ENCODE results near the gene FUT9.

The FUT9 gene

DNA sequence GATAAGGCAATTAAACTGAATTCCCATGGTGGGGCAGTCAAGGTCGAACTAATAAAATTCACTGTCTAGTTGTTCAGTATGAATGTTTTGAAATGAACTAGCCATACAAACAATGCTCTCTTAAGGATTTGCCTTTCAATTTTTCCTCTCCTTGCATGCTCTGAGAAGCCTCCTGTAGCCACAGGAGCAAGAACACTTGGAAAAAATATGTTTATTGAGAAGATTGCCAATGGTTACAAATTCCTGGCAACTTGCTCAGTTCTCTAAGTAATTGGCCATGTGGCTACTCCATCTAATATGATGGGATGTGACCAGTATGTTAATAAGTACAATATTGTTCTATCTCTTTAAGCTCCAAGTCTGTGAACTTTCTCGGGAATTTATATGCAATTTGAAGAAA is 49.4 kb downstream of the FUT9 start:
- H3K27ac ChIP-seq: no peak overlapping the region
- H3K4me3 ChIP-seq: no peak overlapping the region

DNA sequence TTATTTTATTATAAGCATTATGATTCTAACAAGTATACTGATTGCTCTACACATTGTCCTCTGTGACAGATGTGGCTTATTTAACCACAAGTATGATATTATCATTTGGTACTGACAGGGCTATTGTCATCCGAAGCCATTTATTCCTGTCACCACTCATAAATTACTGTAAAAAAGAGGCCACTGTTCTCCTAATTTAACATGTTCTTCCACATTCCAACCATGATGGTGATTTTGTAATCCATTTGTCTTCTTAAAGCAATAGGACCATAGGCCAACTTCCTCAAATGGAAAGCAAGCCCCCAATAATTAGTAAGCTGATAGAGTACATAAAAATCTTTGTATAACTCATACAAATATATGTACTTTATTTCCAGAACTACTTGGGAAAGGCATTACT is 50.6 kb downstream of the FUT9 start:
- no peak overlapping the region for H3K4me3 ChIP-seq
- H3K27ac ChIP-seq: no peak overlapping the region

DNA sequence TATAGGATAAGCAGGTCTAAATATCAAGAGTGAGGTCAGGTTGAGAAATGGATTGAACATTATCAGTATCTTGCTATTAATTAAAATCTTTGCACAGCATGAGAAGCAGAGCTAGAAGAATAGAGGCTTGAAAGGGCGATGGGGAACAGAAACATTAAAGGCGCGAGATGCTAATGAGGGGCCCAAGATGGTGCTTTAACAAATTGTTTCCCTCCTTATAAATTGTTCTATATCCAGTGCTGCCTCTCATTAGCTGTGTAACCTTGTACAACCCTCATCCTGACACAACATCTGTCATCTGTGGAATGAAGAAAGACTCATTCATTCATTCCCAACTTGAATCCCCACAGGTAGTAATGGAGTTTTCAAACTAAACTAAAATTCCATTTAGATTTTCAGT is 57.8 kb downstream of the FUT9 start:
- no peak overlapping the region for H3K27ac ChIP-seq

GRCh38 chr6:96074006-96074405 is 58.2 kb downstream of the FUT9 start:
- Histone ChIP-seq H3K27ac (no peak overlapping the region), H3K4me3 (no peak overlapping the region)

More for the DNA sequence above, 57.8 kb downstream of the FUT9 start:
- H3K4me3 ChIP-seq: no peak overlapping the region

DNA sequence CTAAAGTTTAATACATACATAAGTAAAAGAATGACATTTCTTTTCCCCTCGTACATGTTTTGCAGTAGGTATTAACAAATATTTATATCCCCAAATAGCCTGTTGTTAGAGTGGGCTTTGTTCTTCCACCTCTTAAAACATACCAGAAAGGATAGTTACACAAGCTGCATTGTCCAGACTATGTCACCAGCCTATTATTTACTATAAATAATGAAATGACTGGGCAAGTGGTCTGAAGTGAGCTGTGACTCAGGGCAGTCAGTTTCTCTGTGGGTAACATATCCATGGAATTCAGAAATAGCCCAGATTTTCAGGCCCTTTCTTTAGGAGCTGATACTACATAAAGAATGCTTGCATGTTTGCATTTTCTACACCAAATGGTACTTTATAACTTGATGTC is 60.1 kb downstream of the FUT9 start:
- no peak overlapping the region for H3K27ac ChIP-seq

GRCh38 chr6:96086745-96087144 is 71.0 kb downstream of the FUT9 start:
- Histone ChIP-seq H3K4me3 (no peak overlapping the region), H3K27ac (no peak overlapping the region)

More for the DNA sequence above, 60.1 kb downstream of the FUT9 start:
- H3K4me3 ChIP-seq: no peak overlapping the region

- H3K4me3 ChIP-seq: no peak overlapping the region
- no peak overlapping the region for H3K27ac ChIP-seq
These were observed 73.4 kb downstream of the FUT9 start for GRCh38 chr6:96089173-96089572.

DNA sequence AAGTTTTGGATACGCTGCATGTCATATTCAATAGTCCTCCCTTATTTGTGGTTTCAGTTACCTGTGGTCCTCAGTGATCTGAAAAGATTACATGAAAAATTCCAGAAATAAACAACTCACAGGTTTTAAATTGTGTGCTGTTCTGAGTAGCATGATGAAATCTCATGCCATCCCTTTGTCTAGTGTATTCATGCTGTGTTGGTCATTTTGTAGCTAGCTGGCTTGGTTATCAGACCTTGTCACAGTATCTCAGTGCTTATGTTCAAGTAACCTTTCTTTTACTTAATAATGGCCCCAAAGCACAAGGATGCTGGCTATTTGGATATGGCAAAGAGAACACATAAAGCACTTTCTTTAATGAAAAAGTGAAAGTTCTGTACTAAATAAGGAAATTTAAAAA is 78.3 kb downstream of the FUT9 start:
- no peak overlapping the region for H3K4me3 ChIP-seq
- no peak overlapping the region for H3K27ac ChIP-seq

DNA sequence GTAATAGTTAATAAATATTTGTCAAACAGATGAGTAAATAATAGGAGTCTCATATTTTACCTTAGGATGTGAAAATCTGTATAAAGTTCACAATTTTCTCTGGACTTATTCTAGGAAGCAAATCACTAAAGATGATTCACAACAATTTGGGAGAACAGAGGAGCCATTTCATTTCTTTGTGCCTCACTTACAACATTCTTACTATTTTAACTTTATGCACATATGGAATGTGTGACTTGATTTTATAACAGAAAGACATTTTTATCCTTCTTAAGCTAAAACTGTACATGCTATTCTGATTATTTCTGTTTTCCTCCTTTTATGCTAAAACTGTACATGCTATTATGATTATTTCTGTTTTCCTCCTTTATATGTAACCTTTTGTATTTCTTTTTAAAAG is 83.3 kb downstream of the FUT9 start:
- no peak overlapping the region for H3K27ac ChIP-seq
- no peak overlapping the region for H3K4me3 ChIP-seq

DNA sequence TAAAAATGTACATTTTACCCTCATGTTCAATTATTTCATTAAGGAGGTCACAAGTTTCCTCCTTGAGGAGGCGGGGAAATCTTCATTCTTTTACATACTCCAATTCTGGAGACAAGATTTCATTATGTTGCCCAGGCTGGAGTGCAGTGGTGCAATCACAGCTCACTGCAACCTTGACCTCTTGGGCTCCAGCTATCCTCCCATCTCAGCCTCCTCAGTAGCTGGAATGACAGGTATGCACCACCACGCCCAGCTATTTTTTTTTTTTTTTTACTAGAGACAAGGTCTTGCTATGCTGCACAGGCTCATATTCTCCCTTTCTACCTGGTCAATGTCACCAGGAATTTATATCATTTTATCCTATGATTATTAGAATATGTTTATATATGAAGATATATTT is 85.8 kb downstream of the FUT9 start:
- no peak overlapping the region for H3K4me3 ChIP-seq
- H3K27ac ChIP-seq: no peak overlapping the region

- H3K4me3 ChIP-seq: no peak overlapping the region
- no peak overlapping the region for H3K27ac ChIP-seq
These were observed 89.1 kb downstream of the FUT9 start for GRCh38 chr6:96104910-96105309.

- no peak overlapping the region for H3K27ac ChIP-seq
- no peak overlapping the region for H3K4me3 ChIP-seq
These were observed 95.1 kb downstream of the FUT9 start for GRCh38 chr6:96110878-96111277.

DNA sequence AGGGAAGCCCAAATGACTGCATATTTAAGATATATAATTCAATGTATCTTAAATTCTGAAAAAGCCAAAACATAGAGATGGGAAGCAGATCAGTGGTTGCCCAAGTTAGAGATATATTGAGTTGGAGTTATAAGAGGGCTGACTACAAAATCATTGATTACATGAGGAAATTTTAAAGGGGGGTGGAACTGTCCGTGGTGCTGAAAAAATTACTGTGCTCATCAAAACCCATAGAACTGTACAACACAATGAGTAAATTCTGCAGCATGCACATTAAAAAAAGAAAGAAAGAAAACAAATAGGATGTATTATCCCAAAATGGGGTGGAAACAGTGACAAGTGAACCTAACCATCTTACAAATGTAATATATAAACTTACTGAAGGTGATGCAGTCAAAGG is 100.9 kb downstream of the FUT9 start:
- Histone ChIP-seq H3K27ac (no peak overlapping the region), H3K4me3 (no peak overlapping the region)

DNA sequence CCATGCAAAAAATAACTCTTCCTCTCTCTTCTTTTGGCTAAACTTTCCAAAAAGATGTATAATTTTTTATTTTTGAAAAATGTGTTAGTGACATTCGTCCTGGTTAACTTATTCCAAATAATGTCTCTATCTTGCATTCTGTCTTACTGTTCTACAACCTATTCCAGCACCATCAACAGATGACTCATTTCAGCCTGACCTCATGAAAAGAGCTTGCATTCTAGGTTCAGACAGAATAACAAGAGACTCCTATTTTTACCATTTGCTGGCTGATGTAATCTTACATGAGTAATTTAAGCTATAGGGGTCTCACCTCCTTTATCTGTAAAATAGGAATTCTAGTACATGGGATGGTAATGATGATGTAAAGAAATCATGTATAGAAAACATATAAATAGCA is 109.0 kb downstream of the FUT9 start:
- H3K27ac ChIP-seq: no peak overlapping the region
- H3K4me3 ChIP-seq: no peak overlapping the region

GRCh38 chr6:96138406-96138805 is 122.6 kb downstream of the FUT9 start:
- Histone ChIP-seq H3K4me3 (no peak overlapping the region), H3K27ac (no peak overlapping the region)

GRCh38 chr6:96142142-96142541 is 126.4 kb downstream of the FUT9 start:
- Histone ChIP-seq H3K4me3 (no peak overlapping the region), H3K27ac (no peak overlapping the region)

- Histone ChIP-seq H3K27ac (no peak overlapping the region), H3K4me3 (no peak overlapping the region)
These were observed 134.7 kb downstream of the FUT9 start for GRCh38 chr6:96150431-96150830.

- H3K4me3 ChIP-seq: no peak overlapping the region
- no peak overlapping the region for H3K27ac ChIP-seq
These were observed 135.9 kb downstream of the FUT9 start for GRCh38 chr6:96151707-96152106.

- Histone ChIP-seq H3K27ac (no peak overlapping the region), H3K4me3 (no peak overlapping the region)
These were observed 136.4 kb downstream of the FUT9 start for GRCh38 chr6:96152114-96152708.

GRCh38 chr6:96153775-96154174 is 138.0 kb downstream of the FUT9 start:
- Histone ChIP-seq H3K27ac (no peak overlapping the region), H3K4me3 (no peak overlapping the region)

DNA sequence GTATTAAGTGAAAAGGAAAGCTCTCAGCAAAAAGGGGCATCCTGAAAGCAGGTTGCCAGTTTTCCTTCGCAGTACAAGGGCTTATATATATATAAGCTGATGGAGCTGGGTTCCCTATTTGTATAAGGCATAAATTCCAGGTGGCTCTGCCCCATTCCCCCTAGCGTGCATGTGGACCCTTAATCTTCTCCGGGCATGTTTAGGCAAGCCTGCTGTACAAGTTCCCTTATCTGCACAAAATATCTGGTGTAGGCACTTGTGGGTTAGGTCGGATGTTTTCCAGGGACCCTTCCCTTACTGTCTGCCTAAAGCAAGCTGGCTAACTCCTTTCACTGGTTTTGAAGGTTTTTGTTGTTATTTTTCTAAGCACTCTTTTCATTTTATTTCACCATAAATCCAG is 140.7 kb downstream of the FUT9 start:
- Histone ChIP-seq H3K4me3 (no peak overlapping the region), H3K27ac (peak overlapping the region in 1 of 21 experiments; percentile 42)

- peak overlapping the region in 1 of 21 experiments; percentile 42 for H3K27ac ChIP-seq
- no peak overlapping the region for H3K4me3 ChIP-seq
These were observed 141.3 kb downstream of the FUT9 start for GRCh38 chr6:96157018-96157565.

Measured in skin epidermis (tissue), 12 donors.